ENCODE data around the gene ABLIM2.

Gene ABLIM2

GRCh38 chr4:8119877-8120276, 38.7 kb downstream of the ABLIM2 start:
- DNase-seq (ENCODE audit: low read depth), result no peak

GRCh38 chr4:8118531-8118930, 40.1 kb downstream of the ABLIM2 start:
- DNase-seq (ENCODE audit: low read depth), result no peak

- DNase-seq (ENCODE audit: low read depth), result no peak
Observed at GRCh38 chr4:8118035-8118434, 40.6 kb downstream of the ABLIM2 start.

- DNase-seq (ENCODE audit: low read depth), result no peak
Observed at GRCh38 chr4:8117278-8117682, 41.3 kb downstream of the ABLIM2 start.

- no peak for DNase-seq (ENCODE audit: low read depth)
Observed at GRCh38 chr4:8115916-8116315, 42.7 kb downstream of the ABLIM2 start.

- no peak for DNase-seq (ENCODE audit: low read depth)
Observed at GRCh38 chr4:8115203-8115520, 43.5 kb downstream of the ABLIM2 start.

- DNase-seq (ENCODE audit: low read depth), result no peak
Observed at GRCh38 chr4:8114456-8115202, 44.0 kb downstream of the ABLIM2 start.

GRCh38 chr4:8113611-8114377, 44.8 kb downstream of the ABLIM2 start:
- no peak for DNase-seq (ENCODE audit: low read depth)

GRCh38 chr4:8112672-8113071, 45.9 kb downstream of the ABLIM2 start:
- no peak for DNase-seq (ENCODE audit: low read depth)

- no peak for DNase-seq (ENCODE audit: low read depth)
Observed at GRCh38 chr4:8112036-8112576, 46.5 kb downstream of the ABLIM2 start.

GRCh38 chr4:8110071-8110986, 48.3 kb downstream of the ABLIM2 start:
- DNase-seq (ENCODE audit: low read depth), result no peak

GRCh38 chr4:8109406-8110065, 49.1 kb downstream of the ABLIM2 start:
- DNase-seq (ENCODE audit: low read depth), result no peak

GRCh38 chr4:8108991-8109390, 49.6 kb downstream of the ABLIM2 start:
- no peak for DNase-seq (ENCODE audit: low read depth)

GRCh38 chr4:8108261-8108660, 50.4 kb downstream of the ABLIM2 start:
- no peak for DNase-seq (ENCODE audit: low read depth)

GRCh38 chr4:8107146-8107657, 51.4 kb downstream of the ABLIM2 start:
- DNase-seq (ENCODE audit: low read depth), result no peak

GRCh38 chr4:8106451-8107025, 52.1 kb downstream of the ABLIM2 start:
- no peak for DNase-seq (ENCODE audit: low read depth)

- no peak for DNase-seq (ENCODE audit: low read depth)
Observed at GRCh38 chr4:8105306-8106100, 53.1 kb downstream of the ABLIM2 start.

GRCh38 chr4:8104491-8105305, 53.9 kb downstream of the ABLIM2 start:
- DNase-seq (ENCODE audit: low read depth), result no peak

All from stimulated activated CD8-positive, alpha-beta memory T cell treated with anti-CD3 and anti-CD28 coated beads, Interleukin-15, amount 100 ng/mL, for 1 hour (primary cell).